Measurements from ENCODE around the gene PRKCH. TPM values are rescaled to one million over a fixed set of nuclear protein-coding genes. Genes with fewer than 3 reads are reported as not detected.

PRKCH gene
- total and polyA plus RNA-seq, 2 donors (not counting 3 experiments of a cell fraction or from before 2014, with no cell fraction given) = 97.7 to 103 TPM

- TF ChIP-seq POLR2AphosphoS5 (IDR thresholded peaks at IDR 0.05; ENCODE audit: insufficient read depth, low read depth, low read length) (no peak), MYC (IDR thresholded peaks at IDR 0.05; ENCODE audit: low read depth, low read length) (no peak), JUN (IDR thresholded peaks at IDR 0.05; ENCODE audit: borderline replicate concordance, insufficient read depth, insufficient read length, low read depth) (no peak), MAX (IDR thresholded peaks at IDR 0.05; ENCODE audit: insufficient read depth, insufficient read length) (no peak), EZH2 (IDR thresholded peaks at IDR 0.05; ENCODE audit: borderline replicate concordance, low read depth, low read length, severe bottlenecking) (no peak), CTCF (IDR thresholded peaks at IDR 0.05; ENCODE audit: extremely low read depth in 1 of 2, insufficient read depth in 1 of 2, low read depth in 1 of 2, low read length in 2 of 2) (no peak), POLR2A (IDR thresholded peaks at IDR 0.05; ENCODE audit: low read depth, low read length) (no peak), FOS (IDR thresholded peaks at IDR 0.05; ENCODE audit: borderline replicate concordance, insufficient read depth, low read length) (no peak), GATA2 (IDR thresholded peaks at IDR 0.05; ENCODE audit: insufficient read depth, insufficient read length, low read depth, low read length) (no peak)
- peaks cover 17% of the 10 kb centered on the region for H3K4me1 ChIP-seq (ENCODE audit: control insufficient read depth, extremely low read depth, insufficient read depth, low read length)
- FAIRE-seq (no peak), DNase-seq (ENCODE audit: low read depth, low spot score) (no peak)
- no peak overlapping the region for H3K9ac ChIP-seq (replicated peaks; ENCODE audit: extremely low read depth, insufficient read depth, low read length)
- POLR2A ChIA-PET = no interaction called here
- H3K9me1 ChIP-seq (replicated peaks; ENCODE audit: control insufficient read depth, extremely low read depth, insufficient read depth, low read length) = no peaks in the 10 kb centered on the region
- no TSS peak for BruUV-seq (replicated peaks)
- CTCF ChIA-PET = interaction anchor here (3.6 kb wide), 1 partner anchor 8 kb away, joined by 13 read pairs; no protein-coding TSS in a partner anchor
- dilution Hi-C loops (cut with MboI; ENCODE audit: extremely low pct_ligation_motif_present, low sequenced_read_pairs) (no loop called here), intact Hi-C loops (cut with micrococcal nuclease) (no loop called here)
- H2AFZ ChIP-seq (ENCODE audit: low read depth, low read length) = no peak overlapping the region
- no peaks in the 10 kb centered on the region for H4K20me1 ChIP-seq (replicated peaks; ENCODE audit: control insufficient read depth, extremely low read depth, insufficient read depth, low read length)
- no peaks in the 10 kb centered on the region for H3K27me3 ChIP-seq (ENCODE audit: control insufficient read depth in 2 of 2, insufficient read depth in 2 of 2, low read length in 2 of 2)
- no peak overlapping the region for H3K4me3 ChIP-seq (replicated peaks in 1 of 3; ENCODE audit: insufficient read depth in 1 of 3, low read depth in 1 of 3, low read length in 3 of 3)
- H3K4me2 ChIP-seq (ENCODE audit: insufficient read depth, low read length) = no peak overlapping the region
- H3K27ac ChIP-seq (ENCODE audit: insufficient read depth, low read depth, low read length) = no peak overlapping the region
- no peaks in the 10 kb centered on the region for H3K79me2 ChIP-seq (ENCODE audit: control insufficient read depth, insufficient read depth, low read length)
- H3K36me3 ChIP-seq (ENCODE audit: control insufficient read depth in 2 of 2, extremely low read depth in 1 of 2, insufficient read depth in 2 of 2, low read length in 2 of 2) = peaks cover 2 to 7% of the 10 kb centered on the region in 2 experiments
- H3K9me3 ChIP-seq (replicated peaks; ENCODE audit: control insufficient read depth, insufficient read depth, low read length) = no peaks in the 10 kb centered on the region
Observed at GRCh38 chr14:61504901-61505300, 183.5 kb downstream of the PRKCH start.
